ENCODE results near the gene SKP1.
A peak's percentile ranks its signal among the peaks of the same experiment; 100 is the strongest.
"Not testable (repeated sequence)": the region's sequence is repeated elsewhere in the genome, so short reads cannot be mapped to it uniquely, and the experiment has no call there.

Gene SKP1

DNA sequence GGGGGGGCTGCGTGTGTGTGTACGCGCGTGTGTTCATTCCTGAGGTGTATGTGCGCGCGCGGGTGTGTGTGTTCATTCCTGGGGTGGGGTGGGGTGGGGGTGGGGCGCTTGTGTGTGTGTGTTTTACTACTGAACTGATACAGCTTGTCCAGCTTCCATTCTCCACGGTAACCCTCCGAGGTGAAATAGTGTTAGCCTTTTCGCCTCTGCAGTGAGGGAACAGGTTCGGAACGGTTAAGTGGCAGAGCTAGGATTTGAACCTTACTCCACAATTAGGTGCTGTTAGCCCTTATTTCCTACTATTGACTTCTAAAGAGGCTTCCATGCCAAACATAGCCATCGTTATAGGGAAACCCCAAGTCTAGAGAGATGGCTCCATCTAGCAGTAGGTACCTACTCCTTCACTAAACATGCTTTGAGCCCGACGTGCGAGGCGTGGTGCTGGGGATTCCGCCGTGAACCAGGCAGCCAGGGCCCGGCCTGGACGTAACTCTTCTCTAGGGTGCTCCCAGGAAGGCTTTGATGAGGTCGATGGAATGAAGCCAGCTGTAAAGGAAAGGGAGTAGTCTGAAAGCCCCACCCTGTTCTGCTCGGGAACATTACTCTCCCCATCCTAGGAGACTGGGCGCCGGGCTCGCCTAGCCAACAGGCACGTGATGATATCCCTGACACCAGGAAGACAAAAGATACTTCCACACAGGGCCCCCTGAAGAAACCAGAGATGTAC lies 782 bp upstream of the SKP1 start:
- DNase-seq, result no peak

DNA sequence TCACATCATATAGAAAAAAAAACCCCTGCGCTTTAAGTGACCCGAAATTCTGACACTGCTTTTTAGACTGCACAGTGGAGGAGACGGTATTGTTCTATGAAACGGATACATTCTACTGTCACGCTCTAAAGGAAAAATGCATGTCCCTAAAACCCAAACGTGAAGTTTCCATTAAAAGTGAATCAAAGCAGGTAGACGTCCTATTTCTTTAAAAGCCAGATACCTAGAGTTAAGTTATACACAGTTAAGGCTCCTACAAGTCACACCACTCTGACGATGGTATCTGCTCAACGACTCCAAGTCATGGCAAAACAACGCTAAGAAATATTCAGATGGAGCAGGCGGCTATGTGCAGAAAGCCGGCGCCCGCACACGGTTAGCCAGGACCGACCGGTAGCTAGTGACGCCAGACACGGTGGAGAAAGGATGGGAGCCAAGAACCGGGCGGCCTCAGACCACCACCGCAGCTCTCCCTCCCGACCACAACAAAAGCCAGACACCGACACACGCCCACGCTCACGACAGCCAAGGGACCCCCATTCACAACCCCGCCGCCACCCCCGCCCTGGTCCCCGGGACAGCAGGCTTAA lies 734 bp downstream of the SKP1 start:
- no peak for DNase-seq

DNA sequence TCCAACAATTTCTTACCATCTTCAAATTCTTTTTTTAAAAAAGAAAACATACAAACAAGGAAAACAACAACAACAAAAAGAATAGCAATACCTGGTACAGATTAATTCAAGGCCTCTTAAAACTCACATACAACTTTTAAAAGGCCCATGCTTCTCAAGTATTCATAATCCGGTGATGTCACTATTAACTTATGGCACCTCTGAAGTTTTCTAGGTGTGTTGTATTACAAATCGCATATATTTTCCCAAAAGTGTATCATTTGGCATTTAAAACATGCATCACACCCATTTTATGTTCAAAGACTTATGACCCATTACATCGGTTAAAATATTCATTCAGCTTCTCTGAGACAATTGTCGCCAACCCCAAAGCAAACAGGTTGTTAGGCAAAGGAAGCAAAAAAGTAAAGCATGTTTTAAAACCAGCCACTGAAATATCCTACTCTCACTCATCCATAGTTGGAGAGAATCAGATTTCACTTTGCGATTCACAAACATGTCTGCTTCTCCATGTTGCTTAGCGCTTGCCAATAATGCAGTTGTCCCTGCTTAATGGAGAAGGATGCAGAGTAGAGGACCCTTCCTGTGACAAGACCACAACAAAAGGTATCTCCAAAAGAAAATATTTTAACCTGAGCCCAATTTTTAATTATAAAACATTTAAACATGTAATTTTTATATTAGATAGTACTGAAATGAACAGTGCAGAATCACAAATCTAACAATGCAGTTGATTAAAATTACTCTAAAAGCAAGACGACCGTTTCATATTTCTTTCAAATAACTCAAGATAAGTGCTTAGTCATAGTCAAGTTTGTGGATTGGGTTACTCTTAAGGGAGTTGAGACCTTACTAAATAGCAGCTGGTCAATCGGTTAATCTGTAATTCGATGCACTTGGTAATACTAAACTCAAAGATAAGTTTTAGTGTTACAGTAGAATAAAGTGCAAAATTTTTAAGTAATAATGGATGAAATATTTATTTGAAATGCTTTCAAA lies 1.6 kb downstream of the SKP1 start:
- no peak for DNase-seq

DNA sequence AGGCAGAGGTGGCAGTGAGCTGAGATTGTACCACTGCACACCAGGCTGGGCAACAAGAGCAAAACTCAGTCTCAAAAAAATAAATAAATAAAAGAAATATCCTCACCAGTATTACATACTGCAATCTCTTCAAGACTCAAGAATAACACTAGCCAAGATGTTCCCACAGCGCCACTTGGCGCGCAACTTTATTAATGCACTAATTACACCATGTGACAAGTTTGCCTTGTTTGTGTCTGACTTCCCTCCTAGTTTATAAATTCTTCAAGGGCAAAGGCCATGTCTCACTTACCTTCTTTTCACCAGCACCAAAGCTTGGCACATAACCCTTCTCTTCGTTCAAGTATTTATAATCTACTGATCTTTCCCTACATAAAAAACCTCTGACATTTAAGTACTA lies 4.8 kb downstream of the SKP1 start:
- no peak for DNase-seq

DNA sequence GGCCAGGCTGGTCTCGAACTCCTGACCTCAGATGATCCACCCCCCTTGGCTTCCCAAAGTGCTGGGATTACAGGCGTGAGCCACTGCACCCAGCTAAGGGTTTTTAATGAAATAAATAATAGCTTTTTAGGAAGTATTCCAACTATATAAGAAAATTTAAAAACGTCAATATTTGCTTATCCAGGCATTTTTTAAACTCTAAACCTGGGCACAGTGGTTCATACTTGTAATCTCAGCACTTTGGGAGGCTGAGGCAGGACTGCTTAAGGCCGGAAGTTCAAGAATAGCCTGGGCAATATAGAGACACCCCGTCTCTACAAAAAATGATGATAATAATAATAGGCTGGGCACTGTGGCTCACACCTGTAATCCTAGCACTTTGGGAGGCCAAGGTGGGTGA lies 14.2 kb downstream of the SKP1 start:
- DNase-seq, result no peak

DNA sequence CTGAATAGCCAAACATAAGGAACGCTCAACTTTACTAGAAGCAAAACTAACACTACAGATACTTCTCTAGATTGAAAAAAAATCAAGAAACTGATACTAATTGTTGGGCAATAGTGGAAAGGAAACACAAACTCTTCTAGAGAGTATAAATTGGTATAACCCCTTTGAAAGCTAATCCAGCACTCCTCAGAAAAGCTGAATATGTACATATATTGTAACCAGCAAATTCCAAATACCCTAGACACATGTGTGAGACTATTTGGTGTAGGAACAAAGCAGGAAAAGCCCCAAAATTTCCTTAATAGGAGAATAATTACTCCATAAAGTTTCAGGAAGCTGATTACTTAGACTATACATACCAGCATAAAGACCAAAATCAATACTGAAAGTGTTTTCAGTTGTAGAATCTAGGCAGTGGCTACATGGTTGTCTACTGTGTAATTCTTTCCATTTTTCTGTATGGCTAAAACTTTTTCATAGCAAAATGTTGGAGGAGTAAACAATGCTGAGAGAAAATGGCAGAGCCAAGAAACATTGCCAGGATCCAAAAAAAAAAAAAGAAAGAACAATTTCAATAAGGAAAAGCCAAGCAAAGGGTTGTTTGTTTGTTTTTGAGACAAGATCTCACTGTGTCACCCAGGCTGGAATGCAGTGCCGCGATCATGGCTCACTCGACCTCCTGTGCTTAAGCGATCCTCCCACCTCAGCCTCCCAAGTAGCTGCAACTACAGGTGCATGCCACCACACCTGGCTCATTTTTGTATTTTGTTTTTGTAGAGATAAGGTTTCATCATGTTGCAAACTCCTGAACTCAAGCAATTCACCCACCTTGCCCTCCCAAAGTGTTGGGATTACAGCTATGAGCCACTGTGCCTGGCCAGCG lies 15.0 kb downstream of the SKP1 start:
- no peak for DNase-seq

DNA sequence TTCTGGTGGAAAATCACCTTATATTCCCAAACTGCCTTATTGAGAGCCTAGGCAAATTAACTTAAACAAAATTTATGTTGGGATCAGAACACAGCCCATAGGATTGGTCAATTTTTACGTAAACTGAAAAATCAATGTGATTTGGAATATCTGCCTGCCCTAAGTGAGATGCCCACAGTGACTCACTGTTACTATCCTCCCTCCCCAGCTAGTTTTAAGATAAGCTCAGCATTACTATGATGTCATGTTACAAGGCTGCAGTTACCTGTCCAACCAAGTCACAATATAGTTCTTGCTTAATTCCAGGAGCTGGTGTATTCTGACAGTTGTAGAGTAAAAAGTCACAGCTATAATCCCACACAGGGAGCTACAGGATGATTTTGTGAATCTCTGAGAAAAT lies 23.1 kb downstream of the SKP1 start:
- no peak for DNase-seq

DNA sequence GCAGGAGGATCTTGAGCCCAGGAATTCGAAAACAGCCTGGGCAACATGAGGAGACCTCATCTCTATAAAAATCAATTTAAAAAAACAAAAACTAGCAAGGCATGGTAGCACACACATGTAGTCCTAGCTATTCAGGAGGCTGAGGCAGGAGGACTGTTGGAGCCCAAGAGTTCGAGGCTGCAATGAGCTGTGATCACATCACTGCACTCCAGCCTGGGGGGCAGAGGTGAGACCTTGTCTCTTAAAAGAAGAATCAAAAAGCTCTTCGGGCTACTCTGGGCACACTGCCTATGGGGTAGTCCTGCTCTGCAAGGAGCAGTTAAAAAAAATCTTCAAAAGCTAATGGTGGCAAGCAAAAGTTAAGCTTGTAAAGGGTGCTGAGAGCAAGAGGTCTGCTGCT lies 23.5 kb downstream of the SKP1 start:
- no peak for DNase-seq

DNA sequence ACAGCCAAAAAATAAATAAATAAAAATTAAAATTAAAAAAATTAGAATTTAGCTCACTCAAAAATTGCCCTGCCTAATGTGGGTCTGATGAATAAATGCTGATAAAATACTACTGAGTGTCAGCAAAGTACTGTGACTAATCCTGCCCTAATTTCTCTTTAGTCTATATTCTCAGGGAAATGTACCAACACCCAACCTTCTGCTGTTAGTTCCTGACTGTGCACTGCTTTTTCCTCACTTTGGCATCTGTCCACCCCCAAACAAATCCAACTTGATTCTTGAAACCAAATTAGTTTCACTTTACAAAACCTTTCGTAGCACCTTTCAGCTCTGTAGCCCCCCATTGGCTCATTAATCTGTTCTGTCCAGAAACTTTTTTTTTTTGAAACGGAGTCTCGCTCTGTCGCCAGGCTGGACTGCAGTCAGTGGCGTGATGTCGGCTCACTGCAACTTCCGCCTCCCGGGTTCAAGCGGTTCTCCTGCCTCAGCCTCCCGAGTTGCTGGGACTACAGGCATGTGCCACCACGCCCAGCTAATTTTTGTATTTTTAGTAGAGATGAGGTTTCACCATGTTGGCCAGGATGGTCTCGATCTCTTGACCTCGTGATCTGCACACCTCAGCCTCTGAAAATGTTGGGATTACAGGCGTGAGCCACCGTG lies 24.4 kb downstream of the SKP1 start:
- DNase-seq, result not testable (repeated sequence)

DNA sequence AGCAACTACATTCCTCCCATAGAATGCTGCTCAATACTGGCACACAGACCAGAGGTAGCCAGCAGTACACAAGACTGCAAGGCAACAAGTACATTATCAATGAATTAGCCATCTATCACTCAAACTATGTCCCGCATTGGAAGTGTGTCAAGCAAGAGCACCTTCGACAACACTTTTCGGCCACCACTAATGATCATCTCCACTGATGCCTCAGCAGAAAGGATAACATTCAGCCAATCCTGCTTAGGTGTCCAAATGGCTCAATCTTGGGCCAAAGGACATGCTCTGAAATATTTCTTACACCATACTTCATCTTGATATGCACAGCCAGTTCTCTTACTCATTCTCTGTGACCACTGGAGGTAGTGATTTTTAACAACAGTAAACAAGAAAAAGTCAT lies 25.0 kb downstream of the SKP1 start:
- no peak for DNase-seq

DNA sequence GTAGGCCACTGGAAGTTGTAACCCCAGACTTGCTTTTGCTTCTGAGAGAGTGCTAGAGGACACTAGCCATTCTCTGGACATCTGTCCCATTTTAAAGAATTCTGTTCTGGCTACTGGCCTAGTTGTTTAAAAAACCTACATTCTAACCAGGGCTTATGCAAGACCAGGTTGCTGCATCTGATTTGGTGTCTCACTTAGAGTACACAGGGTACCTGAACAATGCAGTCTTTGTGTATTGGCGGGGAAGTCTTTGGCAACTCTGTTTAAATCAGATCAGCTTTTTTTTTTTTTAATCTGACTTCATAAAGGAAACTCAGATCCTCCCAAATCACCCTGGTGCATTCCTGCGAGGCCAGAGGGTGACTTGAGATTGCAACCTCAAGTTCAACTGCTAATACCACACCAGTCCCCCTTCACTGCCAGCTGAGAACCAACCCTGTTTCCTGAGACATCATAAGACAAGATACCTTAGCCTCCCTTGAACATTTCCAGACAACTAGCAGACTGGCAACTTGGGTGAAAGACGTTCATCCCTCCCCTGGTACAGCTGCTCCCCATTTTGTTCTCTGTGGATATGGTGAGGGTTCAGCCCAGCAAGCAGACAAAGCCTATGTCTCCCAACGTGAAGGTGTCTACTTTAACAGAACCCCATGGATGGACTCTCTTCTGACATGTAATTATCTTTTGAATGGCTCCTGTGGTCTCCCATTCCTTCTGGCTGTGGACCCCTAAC lies 27.0 kb downstream of the SKP1 start:
- no peak for DNase-seq

DNA sequence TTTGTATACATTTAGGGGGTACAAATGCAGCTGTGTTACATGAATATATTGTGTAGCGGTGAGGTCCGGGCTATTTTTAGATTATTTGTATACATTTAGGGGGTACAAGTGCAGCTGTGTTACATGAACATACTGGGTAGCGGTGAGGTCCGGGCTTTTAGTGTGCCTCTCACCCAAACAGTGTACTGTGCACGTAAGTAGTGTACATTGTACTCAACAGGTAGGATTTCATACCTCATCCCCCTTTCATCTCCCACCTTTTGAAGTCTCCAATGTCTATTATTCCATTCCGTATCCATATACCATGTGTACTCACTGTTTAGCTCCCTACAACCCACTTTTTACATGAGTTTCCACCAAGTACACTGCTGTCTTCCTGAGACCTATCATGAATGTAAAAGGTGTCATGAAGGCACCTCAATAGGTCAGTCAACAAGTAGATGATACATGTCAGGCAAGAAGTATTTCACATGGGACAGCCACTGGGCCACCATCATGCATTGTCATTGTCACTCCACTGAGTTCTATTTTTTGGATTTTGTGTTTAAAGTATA lies 27.7 kb downstream of the SKP1 start:
- peak; percentile 46 for DNase-seq

DNA sequence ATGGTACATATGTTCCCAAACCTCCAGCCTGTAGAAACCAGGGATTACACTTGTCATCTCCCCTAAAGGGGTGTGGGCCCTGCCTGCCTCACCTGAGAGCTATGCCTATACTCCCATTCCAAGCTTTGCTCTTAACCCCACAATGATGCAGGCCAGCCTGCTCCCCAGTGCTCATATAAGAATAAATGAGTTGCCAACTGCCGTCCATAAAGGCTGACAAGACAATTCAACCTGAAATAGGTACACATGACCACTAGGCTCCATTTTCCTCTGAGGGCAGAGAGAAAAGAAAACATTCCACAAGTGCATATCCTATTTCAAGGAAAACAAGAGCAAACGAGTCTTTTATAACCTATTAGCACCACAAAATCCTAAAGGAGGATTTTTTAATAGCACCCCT lies 28.4 kb downstream of the SKP1 start:
- peak; percentile 49 for DNase-seq

DNA sequence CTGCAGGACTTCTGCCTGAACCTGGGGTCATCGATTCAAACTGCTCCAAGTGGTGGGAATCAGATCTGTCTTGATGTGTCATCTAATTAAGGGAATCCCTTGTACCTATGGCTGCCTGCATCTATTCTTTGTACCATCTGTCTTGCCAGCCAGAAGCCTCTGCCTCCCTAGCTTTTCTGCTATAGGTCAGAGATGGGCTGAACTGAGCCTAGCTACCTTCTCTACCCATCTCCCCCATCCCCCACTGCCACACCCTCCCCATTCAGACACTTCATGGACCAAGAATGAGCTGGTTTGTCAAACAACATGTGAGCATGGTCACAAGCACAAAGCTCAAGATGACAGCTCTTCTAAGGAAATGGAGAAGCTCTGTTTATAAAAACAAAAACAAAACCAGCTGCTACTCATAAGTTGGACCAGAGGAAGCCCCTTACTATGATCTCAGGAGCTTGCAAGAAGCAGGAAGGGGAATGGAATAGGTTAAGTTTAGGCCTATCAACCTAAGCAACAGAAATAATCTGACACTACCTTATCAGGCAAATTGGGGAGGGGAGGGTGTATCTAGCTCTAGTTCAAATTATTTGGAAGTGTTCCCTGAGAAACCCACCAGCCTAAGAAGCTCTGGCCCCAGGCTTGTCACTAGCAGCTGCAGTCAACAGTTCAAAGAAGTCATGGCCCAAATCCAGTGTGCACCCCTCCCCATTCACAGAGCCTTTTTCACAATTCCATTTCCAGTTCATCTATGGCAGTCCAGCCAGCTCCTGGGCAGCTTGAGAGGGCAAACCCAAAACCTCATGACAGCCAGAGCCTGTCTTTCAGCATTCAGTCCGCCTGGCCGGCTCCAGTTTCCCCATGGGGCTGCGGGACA lies 29.9 kb downstream of the SKP1 start:
- peak; percentile 56 for DNase-seq

DNA sequence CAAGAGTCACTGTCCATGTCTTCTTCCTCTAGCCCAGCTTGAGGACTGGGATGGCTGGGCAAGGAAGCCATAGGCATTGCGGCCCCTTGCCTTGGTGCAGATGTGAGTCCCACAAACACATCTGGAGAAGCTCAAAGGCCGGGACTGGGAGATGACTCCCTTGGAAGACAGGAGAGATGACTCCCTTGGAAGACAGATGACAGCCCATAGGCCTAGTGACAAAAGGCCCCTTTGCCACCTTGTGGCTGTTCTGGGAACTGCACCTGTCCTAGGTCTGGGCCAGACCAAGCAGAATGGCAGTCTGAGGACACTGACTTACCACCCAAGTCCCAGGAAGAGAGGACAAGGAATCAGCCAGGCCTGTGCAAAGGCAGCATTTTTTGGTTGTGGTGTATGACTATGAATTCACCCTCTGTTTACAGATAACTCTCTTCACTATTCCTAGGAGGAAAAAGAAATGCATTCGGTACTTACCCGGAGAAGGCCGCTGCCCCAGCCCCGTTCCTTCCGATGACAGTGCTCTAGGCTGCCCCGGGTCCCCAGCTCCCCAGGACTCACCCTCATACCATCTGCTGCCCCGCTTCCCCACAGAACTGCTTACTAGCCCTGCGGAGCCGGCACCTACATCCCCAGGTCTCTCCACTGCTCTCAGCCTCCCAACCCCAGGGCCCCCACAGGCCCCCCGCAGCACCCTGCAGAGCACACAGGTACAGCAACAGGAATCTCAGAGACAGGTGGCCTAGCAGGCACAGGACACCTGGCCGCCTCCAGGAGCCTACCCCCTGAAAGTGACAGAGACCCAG lies 30.8 kb downstream of the SKP1 start:
- peak; percentile 95 for DNase-seq

DNA sequence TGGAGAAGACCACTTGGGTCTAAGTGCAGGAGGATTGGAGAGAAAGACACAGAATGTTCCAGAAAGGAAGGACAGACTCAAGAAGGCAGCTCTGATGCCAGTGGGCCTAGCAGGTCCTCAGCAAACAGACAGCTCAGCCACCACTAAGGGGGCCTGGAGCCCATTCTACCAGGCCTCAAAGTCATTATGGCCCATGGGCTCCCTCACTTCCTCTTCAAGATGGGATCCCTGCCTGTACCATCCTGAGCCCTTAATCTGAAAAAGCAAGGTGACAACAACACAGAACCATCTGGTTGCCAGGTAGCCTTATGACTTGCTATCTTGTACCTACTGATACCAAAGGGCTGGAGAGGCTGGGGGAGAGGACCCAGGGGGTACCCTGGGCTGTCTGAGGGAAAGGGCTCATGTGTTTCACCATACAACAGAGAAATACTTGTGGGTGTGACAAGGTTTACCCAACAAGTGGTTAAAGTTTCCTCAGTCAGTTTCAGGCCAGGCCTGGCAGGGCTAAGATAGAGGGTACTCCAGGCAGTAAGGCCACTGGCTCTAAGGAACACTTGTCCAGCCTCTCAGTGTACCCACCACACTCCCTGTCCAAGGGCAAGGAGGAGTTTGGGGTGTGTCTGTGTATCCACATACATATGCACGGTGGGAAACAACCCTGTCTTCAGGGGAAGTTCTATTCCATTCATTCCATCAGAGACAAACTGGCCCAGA lies 31.6 kb downstream of the SKP1 start:
- peak; percentile 59 for DNase-seq

DNA sequence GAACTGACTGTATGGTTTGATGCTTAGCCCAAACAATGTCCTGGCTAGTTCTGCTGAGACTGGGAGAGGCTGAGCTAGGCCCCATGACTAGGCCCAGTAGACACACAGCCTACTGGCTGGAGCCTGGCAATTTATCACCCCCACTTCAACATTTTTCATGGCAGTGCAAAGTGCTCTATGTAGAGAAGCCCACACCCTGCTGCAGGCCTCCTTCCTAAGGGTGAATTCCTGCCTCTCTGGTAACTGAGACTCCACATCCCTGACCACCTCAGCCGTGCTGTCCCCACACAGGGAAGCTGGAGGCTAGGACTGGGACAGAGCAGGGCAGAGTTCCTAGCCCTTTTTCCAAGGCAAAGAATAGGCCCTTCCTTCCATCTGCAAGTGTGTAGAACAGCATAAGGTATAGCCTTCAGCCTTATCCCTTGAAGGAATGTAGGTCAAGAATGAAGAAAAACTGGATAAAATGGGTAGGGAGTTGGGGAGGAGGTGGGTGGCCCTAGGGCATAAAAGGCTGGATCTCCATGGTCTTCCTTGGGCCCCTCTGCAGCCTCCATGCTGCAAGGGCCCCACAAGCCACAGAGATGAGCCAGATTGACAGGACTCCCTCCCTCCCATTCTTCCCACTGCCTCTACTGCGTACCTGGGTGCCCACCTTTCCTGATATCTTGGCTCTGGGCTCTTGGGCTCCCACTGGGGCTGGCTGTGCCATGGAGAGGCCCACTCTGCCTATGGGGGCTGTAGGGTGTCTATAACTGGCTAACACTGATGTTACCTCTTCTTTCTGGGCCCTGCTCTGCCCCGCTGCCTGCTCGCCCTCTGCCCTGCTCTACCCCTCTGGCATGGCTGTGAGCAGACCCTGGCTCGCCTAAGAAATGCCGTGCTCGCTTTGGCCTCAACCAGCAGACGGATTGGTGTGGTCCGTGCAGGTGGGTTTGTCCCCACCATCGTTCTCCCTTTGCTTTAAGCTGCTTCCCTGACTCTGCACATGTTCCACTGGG lies 32.5 kb downstream of the SKP1 start:
- DNase-seq, result peak; percentile 57

Measured in activated CD8-positive, alpha-beta memory T cell treated with anti-CD3 and anti-CD28 coated beads for 24 hours (primary cell).